HG03159 (cell line): ENCODE data around the gene AGR2.

Source experiments
- ATAC-seq: cut with Tn5 transposase; IDR thresholded peaks from one replicate; pipeline ENCODE4 v1.9.1; 2021; ENCODE audit warnings: mild to moderate bottlenecking, moderate library complexity; ENCODE audit not compliant: unreplicated experiment

Gene AGR2

GRCh38 chr7:16743236-16743635 lies 61.6 kb downstream of the AGR2 start:
- ATAC-seq, result no peak

GRCh38 chr7:16742547-16742946 lies 62.3 kb downstream of the AGR2 start:
- ATAC-seq, result no peak
